ENCODE measurements around the gene SESN2. TPM values are rescaled to one million over a fixed set of nuclear protein-coding genes. Genes with fewer than 3 reads are reported as not detected.

Gene SESN2
- polyA plus RNA-seq, 2 of the 4 experiments (the other 2 are of a cell fraction): 5.2 to 16.6 TPM

DNA sequence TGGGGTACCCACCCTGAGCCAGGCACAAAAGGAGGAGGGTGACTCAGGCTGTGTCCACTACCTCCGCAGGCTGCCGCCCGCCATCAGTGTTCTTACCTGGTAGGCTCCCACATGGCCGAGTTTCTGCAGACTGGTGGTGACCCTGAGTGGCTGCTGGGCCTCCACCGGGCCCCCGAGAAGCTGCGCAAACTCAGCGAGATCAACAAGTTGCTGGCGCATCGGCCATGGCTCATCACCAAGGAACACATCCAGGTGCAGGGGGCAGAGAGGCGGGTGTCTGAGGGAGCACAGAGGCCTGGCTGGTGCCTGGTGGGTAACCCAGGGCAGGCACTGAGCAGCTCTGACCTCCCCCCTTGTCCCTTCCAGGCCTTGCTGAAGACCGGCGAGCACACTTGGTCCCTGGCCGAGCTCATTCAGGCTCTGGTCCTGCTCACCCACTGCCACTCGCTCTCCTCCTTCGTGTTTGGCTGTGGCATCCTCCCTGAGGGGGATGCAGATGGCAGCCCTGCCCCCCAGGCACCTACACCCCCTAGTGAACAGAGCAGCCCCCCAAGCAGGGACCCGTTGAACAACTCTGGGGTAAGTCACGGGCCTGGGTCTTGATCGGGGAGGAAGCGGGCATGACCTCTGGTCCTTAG lies 13.0 kb downstream of the SESN2 start:
- DNase-seq (ENCODE audit: low read depth in 1 of 2, low spot score in 1 of 2) (no peak), FAIRE-seq (no peak), ATAC-seq (no peak)
- ChIA-PET POLR2A (no interaction called here), CTCF (interaction anchor here (1.2 to 3.5 kb wide), 2 partner anchors 11 to 24 kb away, joined by 3 to 12 read pairs; no protein-coding TSS in a partner anchor)
- no peak overlapping the region for H3K27ac ChIP-seq
- H3K9me3 ChIP-seq: no peaks in the 10 kb centered on the region
- H3K4me3 ChIP-seq: no peak overlapping the region
- WGBS (ENCODE audit: missing lambda C conversion rate): 88% methylated on average over 7 of the region's 20 CpGs
- TF ChIP-seq SREBF2 (IDR thresholded peaks at IDR 0.05) (no peak), TP53 (CRISPR knock-in tag; IDR thresholded peaks at IDR 0.05) (no peak), CBX8 (IDR thresholded peaks at IDR 0.05) (no peak), CBX2 (IDR thresholded peaks at IDR 0.05; ENCODE audit: borderline replicate concordance, low read depth) (no peak), POLR2AphosphoS2 (conservative IDR thresholded peaks at IDR 0.05; ENCODE audit: low read length) (no peak), ZNF302 (CRISPR knock-in tag; IDR thresholded peaks at IDR 0.05) (no peak), EHMT2 (IDR thresholded peaks at IDR 0.05; ENCODE audit: low read depth) (no peak), NFE2L2 (conservative IDR thresholded peaks at IDR 0.05; ENCODE audit: low read length) (no peak), POLR2A (IDR thresholded peaks at IDR 0.05; ENCODE audit: low read length) (no peak), RARB (CRISPR knock-in tag; IDR thresholded peaks at IDR 0.05) (no peak), KDM1A (IDR thresholded peaks at IDR 0.05; ENCODE audit: low read depth) (no peak), CHD2 (IDR thresholded peaks at IDR 0.05; ENCODE audit: low read length, partially characterized antibody) (no peak), EHF (CRISPR knock-in tag; IDR thresholded peaks at IDR 0.05) (no peak)
- TF ChIP-seq, protein P1, sequence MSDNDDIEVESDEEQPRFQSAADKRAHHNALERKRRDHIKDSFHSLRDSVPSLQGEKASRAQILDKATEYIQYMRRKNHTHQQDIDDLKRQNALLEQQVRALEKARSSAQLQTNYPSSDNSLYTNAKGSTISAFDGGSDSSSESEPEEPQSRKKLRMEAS (IDR thresholded peaks at IDR 0.05): no peak
- TF ChIP-seq, protein P2, sequence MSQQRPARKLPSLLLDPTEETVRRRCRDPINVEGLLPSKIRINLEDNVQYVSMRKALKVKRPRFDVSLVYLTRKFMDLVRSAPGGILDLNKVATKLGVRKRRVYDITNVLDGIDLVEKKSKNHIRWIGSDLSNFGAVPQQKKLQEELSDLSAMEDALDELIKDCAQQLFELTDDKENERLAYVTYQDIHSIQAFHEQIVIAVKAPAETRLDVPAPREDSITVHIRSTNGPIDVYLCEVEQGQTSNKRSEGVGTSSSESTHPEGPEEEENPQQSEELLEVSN (IDR thresholded peaks at IDR 0.05; ENCODE audit: borderline replicate concordance, low read depth): no peak
- TF ChIP-seq, protein P3, sequence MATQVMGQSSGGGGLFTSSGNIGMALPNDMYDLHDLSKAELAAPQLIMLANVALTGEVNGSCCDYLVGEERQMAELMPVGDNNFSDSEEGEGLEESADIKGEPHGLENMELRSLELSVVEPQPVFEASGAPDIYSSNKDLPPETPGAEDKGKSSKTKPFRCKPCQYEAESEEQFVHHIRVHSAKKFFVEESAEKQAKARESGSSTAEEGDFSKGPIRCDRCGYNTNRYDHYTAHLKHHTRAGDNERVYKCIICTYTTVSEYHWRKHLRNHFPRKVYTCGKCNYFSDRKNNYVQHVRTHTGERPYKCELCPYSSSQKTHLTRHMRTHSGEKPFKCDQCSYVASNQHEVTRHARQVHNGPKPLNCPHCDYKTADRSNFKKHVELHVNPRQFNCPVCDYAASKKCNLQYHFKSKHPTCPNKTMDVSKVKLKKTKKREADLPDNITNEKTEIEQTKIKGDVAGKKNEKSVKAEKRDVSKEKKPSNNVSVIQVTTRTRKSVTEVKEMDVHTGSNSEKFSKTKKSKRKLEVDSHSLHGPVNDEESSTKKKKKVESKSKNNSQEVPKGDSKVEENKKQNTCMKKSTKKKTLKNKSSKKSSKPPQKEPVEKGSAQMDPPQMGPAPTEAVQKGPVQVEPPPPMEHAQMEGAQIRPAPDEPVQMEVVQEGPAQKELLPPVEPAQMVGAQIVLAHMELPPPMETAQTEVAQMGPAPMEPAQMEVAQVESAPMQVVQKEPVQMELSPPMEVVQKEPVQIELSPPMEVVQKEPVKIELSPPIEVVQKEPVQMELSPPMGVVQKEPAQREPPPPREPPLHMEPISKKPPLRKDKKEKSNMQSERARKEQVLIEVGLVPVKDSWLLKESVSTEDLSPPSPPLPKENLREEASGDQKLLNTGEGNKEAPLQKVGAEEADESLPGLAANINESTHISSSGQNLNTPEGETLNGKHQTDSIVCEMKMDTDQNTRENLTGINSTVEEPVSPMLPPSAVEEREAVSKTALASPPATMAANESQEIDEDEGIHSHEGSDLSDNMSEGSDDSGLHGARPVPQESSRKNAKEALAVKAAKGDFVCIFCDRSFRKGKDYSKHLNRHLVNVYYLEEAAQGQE (IDR thresholded peaks at IDR 0.05): no peak
- peaks cover 8% of the 10 kb centered on the region; the same call in 1 of the 3 replicates for H3K4me1 ChIP-seq
- no peak overlapping the region for H3K4me2 ChIP-seq

DNA sequence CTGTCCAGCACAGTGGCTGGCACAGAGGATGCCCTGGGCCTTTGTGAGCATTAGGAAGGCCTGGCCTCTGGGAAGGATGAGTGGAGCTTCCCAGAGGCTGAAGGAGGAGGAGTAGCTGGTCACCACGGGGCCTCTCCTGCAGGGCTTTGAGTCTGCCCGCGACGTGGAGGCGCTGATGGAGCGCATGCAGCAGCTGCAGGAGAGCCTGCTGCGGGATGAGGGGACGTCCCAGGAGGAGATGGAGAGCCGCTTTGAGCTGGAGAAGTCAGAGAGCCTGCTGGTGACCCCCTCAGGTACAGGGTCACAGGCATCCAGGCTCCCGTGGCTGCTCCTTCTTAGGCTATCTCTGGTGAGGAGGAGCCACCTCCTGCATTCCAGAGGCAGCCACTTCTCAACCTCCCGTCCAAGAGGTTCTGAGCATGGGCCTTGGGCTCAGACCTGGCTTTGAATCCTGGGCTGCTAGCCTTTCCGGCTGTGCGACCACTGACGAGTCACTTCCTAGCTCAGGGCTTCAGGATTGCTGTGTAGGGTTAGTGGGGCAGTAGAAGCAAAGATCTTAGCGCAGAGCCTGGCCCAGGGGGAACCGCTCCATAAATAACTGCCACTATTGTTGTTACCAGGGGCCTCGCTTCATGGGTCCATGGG lies 14.0 kb downstream of the SESN2 start:
- ChIA-PET POLR2A (interaction anchor here (0.9 kb wide), 1 partner anchor 13 kb away, joined by 3 read pairs; no protein-coding TSS in a partner anchor), CTCF (interaction anchor here (1.3 to 3.5 kb wide), 3 partner anchors 10 to 25 kb away, joined by 3 to 12 read pairs (median 4); no protein-coding TSS in a partner anchor)
- 89% methylated on average over 17 of the region's 17 CpGs for WGBS (ENCODE audit: missing lambda C conversion rate)
- Histone ChIP-seq H3K4me2 (no peak overlapping the region), H3K4me3 (no peak overlapping the region), H3K27ac (no peak overlapping the region), H3K4me1 (peaks cover 6% of the 10 kb centered on the region; the same call in 1 of the 3 replicates), H3K9me3 (no peaks in the 10 kb centered on the region)
- DNase-seq (ENCODE audit: low read depth in 1 of 2, low spot score in 1 of 2) (no peak), ATAC-seq (peak in 1 of 2 experiments; percentile 24; a peak in 1 of 6 replicates), FAIRE-seq (no peak)
- TF ChIP-seq, protein P2 (IDR thresholded peaks at IDR 0.05; ENCODE audit: borderline replicate concordance, low read depth): no peak
- TF ChIP-seq GATA3 (IDR thresholded peaks at IDR 0.05; ENCODE audit: borderline replicate concordance) (no peak), POLR2AphosphoS2 (conservative IDR thresholded peaks at IDR 0.05; ENCODE audit: low read length) (no peak), ZC3H11A (IDR thresholded peaks at IDR 0.05) (no peak), BHLHE40 (IDR thresholded peaks at IDR 0.05; ENCODE audit: low read depth, low read length) (no peak), KDM1A (IDR thresholded peaks at IDR 0.05; ENCODE audit: low read depth) (no peak), NFE2L2 (conservative IDR thresholded peaks at IDR 0.05; ENCODE audit: low read length) (no peak), EHF (CRISPR knock-in tag; IDR thresholded peaks at IDR 0.05) (no peak), RCOR1 (IDR thresholded peaks at IDR 0.05; ENCODE audit: low read depth, low read length) (no peak), RAD21 (conservative IDR thresholded peaks at IDR 0.05 in 1 of 2, IDR thresholded peaks at IDR 0.05 in 1 of 2) (no peak)
- TF ChIP-seq, protein P4, sequence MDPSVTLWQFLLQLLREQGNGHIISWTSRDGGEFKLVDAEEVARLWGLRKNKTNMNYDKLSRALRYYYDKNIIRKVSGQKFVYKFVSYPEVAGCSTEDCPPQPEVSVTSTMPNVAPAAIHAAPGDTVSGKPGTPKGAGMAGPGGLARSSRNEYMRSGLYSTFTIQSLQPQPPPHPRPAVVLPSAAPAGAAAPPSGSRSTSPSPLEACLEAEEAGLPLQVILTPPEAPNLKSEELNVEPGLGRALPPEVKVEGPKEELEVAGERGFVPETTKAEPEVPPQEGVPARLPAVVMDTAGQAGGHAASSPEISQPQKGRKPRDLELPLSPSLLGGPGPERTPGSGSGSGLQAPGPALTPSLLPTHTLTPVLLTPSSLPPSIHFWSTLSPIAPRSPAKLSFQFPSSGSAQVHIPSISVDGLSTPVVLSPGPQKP (IDR thresholded peaks at IDR 0.05; ENCODE audit: low read depth, low read length): no peak

Measured in A549 (cell line).